Sigmoid colon (tissue), 3 donors: ENCODE measurements around the gene UNC79.

Source experiments
- CTCF ChIP-seq, 4 experiments: fragments of 450-650 bp in 3 of 4; fragments of 200-600 bp in 1 of 4; IDR thresholded peaks; one replicate each; pipeline ENCODE4 v1.5.1; 2016 to 2019; ENCODE audit warnings: antibody characterized with exemption in 4 of 4, mild to moderate bottlenecking in 3 of 4, moderate library complexity in 2 of 4
- POLR2A ChIP-seq, 2 donors: fragments of 450-650 bp; IDR thresholded peaks; one replicate each; pipeline ENCODE4 v1.6.1; 2016; ENCODE audit warnings: antibody characterized with exemption in 2 of 2, mild to moderate bottlenecking in 2 of 2, moderate library complexity in 2 of 2

GRCh38 chr14:93735206-93735605 is 304.5 kb downstream of the UNC79 start:
- TF ChIP-seq CTCF (IDR thresholded peaks at IDR 0.05) (no peak), POLR2A (IDR thresholded peaks at IDR 0.05) (no peak)
